GM21447 (cell line): ENCODE results near the gene ACKR4.
"Not testable (repeated sequence)": the region's sequence is repeated elsewhere in the genome, so short reads cannot be mapped to it uniquely, and the experiment has no call there.

Source experiments
- ATAC-seq: cut with Tn5 transposase; IDR thresholded peaks from one replicate; pipeline ENCODE4 v1.9.1; 2021; ENCODE audit not compliant: unreplicated experiment

ACKR4 gene

GRCh38 chr3:132596816-132597433, at the start of gene ACKR4:
Gene ACKR4, plus strand, starts transcription at chr3:132597270. Its CDS starts 3,128 bp downstream, at chr3:132600398.
- ATAC-seq, result no peak

GRCh38 chr3:132549169-132549568, 47.9 kb upstream of the ACKR4 start:
- no peak for ATAC-seq

- peak; percentile 83 for ATAC-seq
Measured at GRCh38 chr3:132549890-132550578, 47.0 kb upstream of the ACKR4 start.

GRCh38 chr3:132550579-132551305, 46.3 kb upstream of the ACKR4 start:
- ATAC-seq, result peak; percentile 16

GRCh38 chr3:132553826-132554225, 43.2 kb upstream of the ACKR4 start:
- ATAC-seq, result no peak

- no peak for ATAC-seq
Measured at GRCh38 chr3:132554437-132554836, 42.6 kb upstream of the ACKR4 start.

GRCh38 chr3:132555306-132556035, 41.6 kb upstream of the ACKR4 start:
- no peak for ATAC-seq

- not testable (repeated sequence) for ATAC-seq
Measured at GRCh38 chr3:132556036-132556386, 41.1 kb upstream of the ACKR4 start.

GRCh38 chr3:132556508-132557159, 40.4 kb upstream of the ACKR4 start:
- ATAC-seq, result no peak

- no peak for ATAC-seq
Measured at GRCh38 chr3:132561003-132561402, 36.1 kb upstream of the ACKR4 start.

GRCh38 chr3:132563420-132564069, 33.5 kb upstream of the ACKR4 start:
- ATAC-seq, result no peak

- no peak for ATAC-seq
Measured at GRCh38 chr3:132564070-132564465, 33.0 kb upstream of the ACKR4 start.

- no peak for ATAC-seq
Measured at GRCh38 chr3:132568422-132568821, 28.6 kb upstream of the ACKR4 start.

- no peak for ATAC-seq
Measured at GRCh38 chr3:132569153-132569552, 27.9 kb upstream of the ACKR4 start.

GRCh38 chr3:132569580-132569979, 27.5 kb upstream of the ACKR4 start:
- ATAC-seq, result no peak

GRCh38 chr3:132570016-132570415, 27.1 kb upstream of the ACKR4 start:
- ATAC-seq, result no peak

- no peak for ATAC-seq
Measured at GRCh38 chr3:132573797-132574211, 23.3 kb upstream of the ACKR4 start.

- ATAC-seq, result no peak
Measured at GRCh38 chr3:132587401-132587800, 9.7 kb upstream of the ACKR4 start.

GRCh38 chr3:132592216-132592615, 4.9 kb upstream of the ACKR4 start:
- ATAC-seq, result no peak

- no peak for ATAC-seq
Measured at GRCh38 chr3:132593241-132593946, 3.7 kb upstream of the ACKR4 start.
